ENCODE measurements around the gene PTRH2.

GRCh38 chr17:59737324-59737723, 30.1 kb upstream of the PTRH2 start:
- TF ChIP-seq CHD2 (IDR thresholded peaks at IDR 0.05; ENCODE audit: low read length, partially characterized antibody) = no peak
- TF ChIP-seq CTCF (IDR thresholded peaks at IDR 0.05) = no peak
